CD8-positive, alpha-beta memory T cell (primary cell): ENCODE measurements around the gene CPNE7. TPM values are rescaled to one million over a fixed set of nuclear protein-coding genes. Genes with fewer than 3 reads are reported as not detected.

ENCODE experiments used
- CTCF ChIA-PET: fragments of 350-600 bp; sonication (Branson Sonifier 250); formaldehyde crosslinking; loops from one replicate; lab custom pipeline; 2021; ENCODE audit warnings: antibody characterized with exemption; lab: Charles Lee
- POLR2A ChIA-PET: fragments of 350-600 bp; sonication (Branson Sonifier 250); formaldehyde crosslinking; loops from one replicate; lab custom pipeline; 2021; ENCODE audit warnings: antibody characterized with exemption; lab: Charles Lee
- DNase-seq, 5 donors: peaks; one replicate each; pipeline versions ENCODE4 v3.0.0 to v3.0.0-alpha.2; 2020 to 2022; ENCODE audit warnings: mixed read lengths in 1 of 5
- H3K27ac ChIP-seq: one replicate; pipeline ENCODE4 v1.7.0; 2013; ENCODE audit warnings: low read depth, mild to moderate bottlenecking, low read length, moderate library complexity
- H3K27me3 ChIP-seq: 2 replicates; pipeline ENCODE4 v1.7.0; 2013; ENCODE audit warnings: low read length, mild to moderate bottlenecking; ENCODE audit not compliant: insufficient read depth, poor library complexity, severe bottlenecking
- H3K36me3 ChIP-seq: 2 replicates; pipeline ENCODE4 v1.7.0; 2013; ENCODE audit warnings: mild to moderate bottlenecking, low read length, moderate library complexity; ENCODE audit not compliant: insufficient read depth
- H3K4me1 ChIP-seq: 2 replicates; pipeline ENCODE4 v1.7.0; 2013; ENCODE audit warnings: mild to moderate bottlenecking, low read length, moderate library complexity; ENCODE audit not compliant: insufficient read depth
- H3K4me3 ChIP-seq: 2 replicates; pipeline ENCODE4 v1.7.0; 2013; ENCODE audit warnings: mild to moderate bottlenecking, low read length
- H3K9me3 ChIP-seq: 2 replicates; pipeline ENCODE4 v1.7.0; 2013; ENCODE audit warnings: mild to moderate bottlenecking, low read length
- H3K27ac Mint-ChIP-seq, 8 donors: one replicate each; pipeline ENCODE4 v1.8.0; 2020 to 2021; ENCODE audit warnings: mixed read lengths in 8 of 8, mild to moderate bottlenecking in 6 of 8, inconsistent platforms in 3 of 8, moderate library complexity in 3 of 8
- H3K27me3 Mint-ChIP-seq, 2 donors: one replicate each; pipeline ENCODE4 v1.8.0; 2020 to 2021; ENCODE audit warnings: mixed read lengths in 2 of 2, mild to moderate bottlenecking in 1 of 2, moderate library complexity in 1 of 2
- H3K36me3 Mint-ChIP-seq, 3 donors: one replicate each; pipeline ENCODE4 v1.8.0; 2020 to 2021; ENCODE audit warnings: mixed read lengths in 3 of 3, inconsistent platforms in 1 of 3, mild to moderate bottlenecking in 1 of 3
- H3K4me1 Mint-ChIP-seq, 3 donors: one replicate each; pipeline ENCODE4 v1.8.0; 2020 to 2021; ENCODE audit warnings: mixed read lengths in 3 of 3, inconsistent platforms in 1 of 3, mild to moderate bottlenecking in 1 of 3
- H3K4me3 Mint-ChIP-seq, 7 donors: one replicate each; pipeline ENCODE4 v1.8.0; 2020 to 2021; ENCODE audit warnings: mixed read lengths in 7 of 7, mild to moderate bottlenecking in 6 of 7, moderate library complexity in 4 of 7, inconsistent platforms in 2 of 7
- H3K9me3 Mint-ChIP-seq, 5 donors: one replicate each; pipeline ENCODE4 v1.8.0; 2020 to 2022; ENCODE audit warnings: mixed read lengths in 5 of 5, mild to moderate bottlenecking in 3 of 5, moderate library complexity in 2 of 5, inconsistent platforms in 1 of 5
- polyA plus RNA-seq: library from polyadenylated mRNA; unstranded; fragments of 300-500 nt; fragmentation: Illumina TruSeq; gene quantifications from one replicate; pipeline ENCODE4 v1.2.3, GENCODE V29; 2021
- total RNA-seq, 2 experiments: library from RNA; stranded (reverse); gene quantifications; one replicate each; pipeline ENCODE4 v1.2.3, GENCODE V29; 2021

Gene CPNE7
- total and polyA plus RNA-seq, 3 experiments from 2014 or later: 3.2 to 12.9 (median 6.1) TPM

DNA sequence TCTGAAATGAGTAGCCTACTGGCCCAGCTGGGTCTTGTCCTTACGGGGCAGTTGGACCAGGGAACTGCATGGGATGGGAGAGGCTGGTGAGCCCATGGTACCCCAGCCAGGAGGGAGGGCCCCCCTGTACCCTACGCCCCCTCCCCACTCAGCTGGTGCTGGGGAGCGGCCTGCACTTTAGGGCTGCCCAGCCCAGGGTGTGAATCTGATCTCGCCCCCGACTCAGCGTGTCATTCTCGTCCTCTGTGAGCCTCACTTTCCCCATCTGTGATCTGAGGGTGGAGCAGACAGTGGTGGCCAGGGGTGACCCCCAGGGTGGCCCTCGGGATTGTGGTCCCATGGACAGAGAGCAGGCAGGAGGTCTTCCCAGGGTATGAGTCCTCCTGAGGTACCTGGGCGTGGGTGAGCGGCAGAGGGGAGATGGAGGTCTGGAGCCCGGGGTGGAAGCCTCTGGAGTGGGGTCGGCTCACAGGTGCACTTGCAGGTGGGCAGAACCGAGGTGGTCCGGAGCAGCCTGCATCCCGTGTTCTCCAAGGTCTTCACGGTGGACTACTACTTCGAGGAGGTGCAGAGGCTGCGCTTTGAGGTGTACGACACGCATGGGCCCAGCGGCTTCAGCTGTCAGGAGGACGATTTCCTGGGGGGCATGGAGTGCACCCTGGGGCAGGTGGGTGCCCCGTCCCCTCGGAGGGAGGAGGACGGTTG lies 1.6 kb downstream of the CPNE7 start:
- Histone ChIP-seq H3K4me1 (peaks cover 11% of the 10 kb centered on the region), H3K4me3 (no peak overlapping the region), H3K9me3 (no peaks in the 10 kb centered on the region), H3K27ac (no peak overlapping the region), H3K27me3 (peaks cover 8% of the 10 kb centered on the region), H3K36me3 (no peaks in the 10 kb centered on the region)
- Mint-ChIP-seq H3K9me3 (no peaks in the 10 kb centered on the region), H3K27me3 (peaks cover 4 to 15% of the 10 kb centered on the region in 2 donors), H3K36me3 (no peaks in the 10 kb centered on the region), H3K27ac (no peak overlapping the region), H3K4me3 (peak overlapping the region in 2 of 7 donors; percentile 9 to 24), H3K4me1 (peaks cover 1 to 14% (median 5%) of the 10 kb centered on the region in 3 donors)
- no peak for DNase-seq
- ChIA-PET POLR2A (no interaction called here), CTCF (interaction anchor here (0.9 to 2.0 kb wide), 2 partner anchors 22 to 64 kb away, joined by 3 to 6 read pairs; no protein-coding TSS in a partner anchor)

DNA sequence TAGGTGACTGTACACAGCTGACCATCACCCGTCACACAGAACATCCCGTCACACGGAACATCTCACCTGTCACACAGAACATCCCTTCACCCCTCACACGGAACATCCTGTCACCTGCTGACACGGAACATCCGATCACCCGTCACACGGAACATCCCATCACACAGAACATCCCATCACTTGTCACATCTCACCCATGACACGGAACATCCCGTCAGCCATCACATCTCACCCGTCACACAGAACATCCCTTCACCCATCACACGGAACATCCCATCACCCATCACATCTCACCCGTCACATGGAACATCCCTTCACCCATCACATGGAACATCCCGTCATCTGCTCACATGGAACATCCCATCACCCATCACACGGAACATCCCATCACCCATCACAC lies 3.8 kb downstream of the CPNE7 start:
- H3K27ac ChIP-seq: no peak overlapping the region

DNA sequence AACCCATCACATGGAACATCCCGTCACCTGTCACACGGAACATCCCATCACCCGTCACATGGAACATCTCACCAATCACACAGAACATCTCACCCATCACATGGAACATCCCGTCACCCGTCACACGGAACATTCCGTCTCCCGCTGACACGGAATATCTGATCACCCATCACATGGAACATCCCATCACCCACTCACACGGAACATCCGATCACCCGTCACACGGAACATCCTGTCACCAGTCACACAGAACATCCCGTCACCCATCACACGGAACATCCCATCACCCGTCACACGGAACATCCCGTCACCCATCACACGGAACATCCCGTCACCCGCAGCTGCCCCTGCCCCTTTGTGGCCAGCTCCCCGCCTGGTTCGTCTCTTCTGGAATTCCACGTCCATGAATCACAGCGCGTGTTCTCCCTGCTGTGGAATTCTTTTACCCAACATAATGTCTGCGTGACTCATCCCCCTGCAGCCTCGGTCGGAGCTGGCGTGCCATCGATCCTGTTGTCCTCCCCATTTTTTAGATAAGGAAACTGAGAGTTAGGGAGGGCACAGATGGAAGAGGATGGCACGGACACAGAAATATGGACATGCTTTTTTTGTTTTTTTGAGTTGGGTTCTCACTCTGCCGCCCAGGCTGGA lies 5.6 kb downstream of the CPNE7 start:
- no peak for DNase-seq
- no peaks in the 10 kb centered on the region for H3K27me3 Mint-ChIP-seq
- H3K4me1 Mint-ChIP-seq: peaks cover 0 to 1% (median 0%) of the 10 kb centered on the region in 3 donors
- H3K36me3 Mint-ChIP-seq: no peaks in the 10 kb centered on the region
- H3K9me3 ChIP-seq: no peaks in the 10 kb centered on the region
- CTCF ChIA-PET: no interaction called here
- no peak overlapping the region for H3K27ac ChIP-seq
- H3K4me1 ChIP-seq: no peaks in the 10 kb centered on the region
- H3K9me3 Mint-ChIP-seq: no peaks in the 10 kb centered on the region
- H3K4me3 Mint-ChIP-seq: no peak overlapping the region
- no peaks in the 10 kb centered on the region for H3K36me3 ChIP-seq
- no peak overlapping the region for H3K27ac Mint-ChIP-seq
- no peak overlapping the region for H3K4me3 ChIP-seq
- POLR2A ChIA-PET: no interaction called here
- H3K27me3 ChIP-seq: no peaks in the 10 kb centered on the region

More for the DNA sequence above, 3.8 kb downstream of the CPNE7 start:
- no peaks in the 10 kb centered on the region for H3K36me3 Mint-ChIP-seq
- peaks cover 0 to under 1% (median 0%) of the 10 kb centered on the region in 3 donors for H3K4me1 Mint-ChIP-seq
- Histone ChIP-seq H3K4me1 (peaks cover 4% of the 10 kb centered on the region), H3K36me3 (no peaks in the 10 kb centered on the region), H3K27me3 (peaks cover 1% of the 10 kb centered on the region), H3K4me3 (no peak overlapping the region), H3K9me3 (no peaks in the 10 kb centered on the region)
- CTCF ChIA-PET: no interaction called here
- POLR2A ChIA-PET: no interaction called here
- H3K27me3 Mint-ChIP-seq: no peaks in the 10 kb centered on the region
- H3K9me3 Mint-ChIP-seq: no peaks in the 10 kb centered on the region
- no peak overlapping the region for H3K27ac Mint-ChIP-seq
- no peak for DNase-seq
- no peak overlapping the region for H3K4me3 Mint-ChIP-seq

DNA sequence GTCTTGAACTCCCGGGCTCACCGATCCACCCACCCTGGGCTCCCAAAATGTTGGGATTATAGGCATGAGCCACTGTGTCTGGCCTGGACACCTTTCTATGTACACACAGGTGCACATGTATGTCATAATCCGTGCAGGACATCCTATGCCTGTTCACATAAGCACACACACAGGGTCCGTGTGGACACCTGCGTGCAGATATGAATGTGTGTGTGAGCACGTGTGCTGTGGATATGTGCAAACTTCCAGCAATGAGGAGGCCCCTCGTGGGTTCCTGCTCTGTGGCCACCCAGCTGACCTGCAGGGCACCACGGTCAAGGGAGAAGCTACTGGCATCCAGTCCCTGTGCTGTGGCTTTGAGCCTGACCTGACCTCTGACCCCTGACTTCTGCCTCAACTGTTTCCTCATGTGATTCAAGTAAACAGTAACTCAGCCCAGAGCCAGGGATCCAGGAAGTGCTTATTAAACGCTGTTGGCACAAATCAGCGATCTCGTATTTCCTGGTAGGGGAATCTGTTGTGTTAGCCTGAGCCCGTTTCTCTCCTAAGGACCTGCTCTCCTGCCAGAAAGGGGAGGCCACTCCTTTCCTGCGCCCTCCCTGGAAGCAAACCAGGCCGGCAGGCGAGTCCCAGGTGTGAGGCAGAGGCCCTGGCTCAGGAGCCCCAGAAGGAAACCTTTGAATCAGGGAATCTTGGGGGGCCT lies 6.5 kb downstream of the CPNE7 start:
- Histone ChIP-seq H3K27me3 (no peaks in the 10 kb centered on the region), H3K36me3 (no peaks in the 10 kb centered on the region), H3K9me3 (no peaks in the 10 kb centered on the region), H3K27ac (no peak overlapping the region), H3K4me1 (no peaks in the 10 kb centered on the region), H3K4me3 (no peak overlapping the region)
- no peak for DNase-seq
- ChIA-PET POLR2A (no interaction called here), CTCF (no interaction called here)
- Mint-ChIP-seq H3K9me3 (no peaks in the 10 kb centered on the region), H3K27me3 (no peaks in the 10 kb centered on the region), H3K36me3 (no peaks in the 10 kb centered on the region), H3K4me3 (peak overlapping the region in 1 of 7 donors; percentile 16), H3K4me1 (peaks cover 0 to 1% (median 0%) of the 10 kb centered on the region in 3 donors), H3K27ac (no peak overlapping the region)

DNA sequence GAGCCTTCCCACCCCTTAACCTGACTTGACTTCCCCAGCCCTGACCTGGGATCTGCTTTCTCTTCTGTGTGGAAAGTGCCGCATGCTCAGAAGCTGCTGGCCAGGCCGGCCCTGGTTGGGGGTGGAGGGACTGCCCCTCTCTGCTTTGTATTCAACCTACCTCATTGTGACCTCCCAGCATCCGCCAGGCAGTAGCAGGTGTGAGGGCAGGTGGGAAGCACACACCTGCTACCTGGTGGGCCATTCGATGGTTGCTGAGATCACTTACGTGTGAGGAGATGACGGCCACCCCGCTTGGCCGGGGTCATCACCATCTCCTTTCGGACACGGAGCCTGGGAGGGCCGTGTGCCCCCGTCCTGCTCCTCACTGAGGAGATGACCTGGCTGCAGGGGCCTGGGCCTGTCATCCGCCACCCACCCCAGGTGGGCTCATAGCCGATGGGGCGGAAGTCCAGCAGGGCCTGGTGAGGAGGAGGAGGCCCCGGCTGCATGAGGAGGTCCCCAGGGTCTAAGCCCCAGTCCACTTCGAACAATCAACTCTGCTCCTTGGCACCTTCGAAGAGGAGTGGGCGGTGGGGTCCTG lies 7.1 kb downstream of the CPNE7 start:
- no peaks in the 10 kb centered on the region for H3K36me3 ChIP-seq
- Mint-ChIP-seq H3K4me1 (peaks cover 0 to 1% (median 0%) of the 10 kb centered on the region in 3 donors), H3K4me3 (no peak overlapping the region), H3K27ac (no peak overlapping the region), H3K36me3 (no peaks in the 10 kb centered on the region), H3K27me3 (no peaks in the 10 kb centered on the region), H3K9me3 (no peaks in the 10 kb centered on the region)
- H3K4me1 ChIP-seq: no peaks in the 10 kb centered on the region
- no peak overlapping the region for H3K27ac ChIP-seq
- no peaks in the 10 kb centered on the region for H3K9me3 ChIP-seq
- POLR2A ChIA-PET: no interaction called here
- H3K4me3 ChIP-seq: no peak overlapping the region
- CTCF ChIA-PET: no interaction called here
- H3K27me3 ChIP-seq: no peaks in the 10 kb centered on the region
- no peak for DNase-seq

DNA sequence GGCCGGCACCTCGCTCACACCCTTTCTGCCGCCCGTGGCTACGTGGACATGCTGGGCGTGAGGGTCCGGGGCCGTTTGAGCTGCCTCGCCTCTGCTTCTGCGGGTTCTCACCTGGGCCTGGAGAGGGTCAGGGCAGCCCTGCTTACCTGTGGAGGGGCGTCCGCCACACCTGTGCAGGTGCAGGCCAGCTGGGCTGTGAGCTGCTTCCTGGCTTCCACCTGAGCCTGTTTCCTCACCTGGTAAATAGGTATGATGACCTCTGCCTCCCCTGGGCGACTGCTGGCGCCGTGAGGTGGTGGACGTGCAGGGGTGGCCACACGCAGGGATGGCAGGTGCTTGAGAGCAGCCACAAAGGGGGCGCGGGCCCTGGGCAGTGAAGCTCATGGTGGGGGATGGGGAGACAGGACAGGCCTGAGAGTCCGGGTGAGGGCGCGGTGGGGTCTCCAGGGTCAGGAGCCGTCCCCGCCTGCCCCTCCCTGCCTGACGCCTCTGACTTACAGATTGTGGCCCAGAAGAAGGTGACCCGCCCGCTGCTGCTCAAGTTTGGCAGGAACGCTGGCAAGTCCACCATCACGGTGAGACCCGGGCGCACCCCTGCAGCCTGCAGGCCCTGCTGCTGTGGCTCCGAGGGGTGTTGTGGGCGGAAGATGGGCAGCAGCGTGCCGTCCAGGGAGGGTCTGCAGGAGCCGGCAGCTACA lies 7.8 kb downstream of the CPNE7 start:
- Histone ChIP-seq H3K27me3 (no peaks in the 10 kb centered on the region), H3K4me1 (no peaks in the 10 kb centered on the region), H3K9me3 (no peaks in the 10 kb centered on the region), H3K27ac (no peak overlapping the region), H3K4me3 (no peak overlapping the region), H3K36me3 (no peaks in the 10 kb centered on the region)
- H3K27me3 Mint-ChIP-seq: no peaks in the 10 kb centered on the region
- POLR2A ChIA-PET: no interaction called here
- no peaks in the 10 kb centered on the region for H3K9me3 Mint-ChIP-seq
- peaks cover 0 to 1% (median 0%) of the 10 kb centered on the region in 3 donors for H3K4me1 Mint-ChIP-seq
- CTCF ChIA-PET: no interaction called here
- no peak overlapping the region for H3K4me3 Mint-ChIP-seq
- H3K27ac Mint-ChIP-seq: no peak overlapping the region
- H3K36me3 Mint-ChIP-seq: no peaks in the 10 kb centered on the region
- no peak for DNase-seq

DNA sequence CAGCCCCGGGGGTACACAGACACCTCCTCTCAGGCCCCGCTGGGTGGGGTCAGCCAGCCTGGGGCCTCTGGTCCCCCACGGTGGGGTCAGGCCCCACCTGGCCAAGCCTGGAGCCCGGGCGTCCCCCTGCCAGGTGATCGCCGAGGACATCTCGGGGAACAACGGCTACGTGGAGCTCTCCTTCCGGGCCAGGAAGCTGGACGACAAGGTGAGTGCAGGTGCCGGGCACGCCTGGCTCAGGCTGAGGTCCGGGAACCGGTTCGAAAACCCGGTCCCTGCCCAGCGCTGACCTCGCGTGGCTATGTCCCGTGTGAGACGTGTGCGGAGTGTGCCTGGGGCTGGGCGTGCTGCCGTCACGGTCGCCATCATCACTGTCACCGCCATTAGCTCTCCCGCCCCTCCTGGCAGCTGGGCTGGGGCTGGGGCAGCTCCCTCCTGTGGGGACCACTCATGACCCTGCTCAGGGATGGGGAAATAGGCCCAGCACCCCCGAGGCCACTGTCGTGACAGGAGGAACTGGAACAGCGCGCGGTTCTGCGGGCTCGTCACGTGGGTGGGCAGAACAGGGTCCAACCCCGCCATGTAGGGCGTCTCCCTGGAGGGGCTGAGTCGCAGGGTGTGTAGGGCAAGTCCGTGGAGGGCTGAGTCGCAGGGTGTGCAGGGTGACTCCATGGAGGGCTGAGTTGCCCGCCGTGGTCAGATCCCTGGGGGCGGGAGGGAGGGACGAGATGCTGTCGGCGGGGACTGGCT lies 8.5 kb downstream of the CPNE7 start:
- no peaks in the 10 kb centered on the region for H3K27me3 Mint-ChIP-seq
- H3K27ac Mint-ChIP-seq: no peak overlapping the region
- H3K27me3 ChIP-seq: no peaks in the 10 kb centered on the region
- H3K4me1 Mint-ChIP-seq: peaks cover 0 to 1% (median 0%) of the 10 kb centered on the region in 3 donors
- no peaks in the 10 kb centered on the region for H3K9me3 Mint-ChIP-seq
- H3K36me3 ChIP-seq: no peaks in the 10 kb centered on the region
- H3K4me3 ChIP-seq: no peak overlapping the region
- H3K4me1 ChIP-seq: no peaks in the 10 kb centered on the region
- H3K4me3 Mint-ChIP-seq: no peak overlapping the region
- no peak for DNase-seq
- no peaks in the 10 kb centered on the region for H3K9me3 ChIP-seq
- no peaks in the 10 kb centered on the region for H3K36me3 Mint-ChIP-seq
- ChIA-PET POLR2A (no interaction called here), CTCF (no interaction called here)
- no peak overlapping the region for H3K27ac ChIP-seq
